HCT116 (cell line): Measurements from ENCODE around the gene DPF3. TPM values are rescaled to one million over a fixed set of nuclear protein-coding genes. Genes with fewer than 3 reads are reported as not detected.

Source experiments
- ATAC-seq: fragments of 200-7000 bp; cut with Tn5 transposase; 2 replicates; pipeline ENCODE4 v1.9.1; 2020; ENCODE audit warnings: mild to moderate bottlenecking, moderate library complexity
- BruUV-seq: library from RNA; stranded (reverse); fragments of 400-500 nt; replicated peaks from 2 replicates; lab custom pipeline; 2021; lab: Mats Ljungman, UMichigan
- CTCF ChIA-PET: fragments of 300-600 bp; sonication (Branson Sonifier 250); formaldehyde crosslinking; loops from one replicate; lab custom pipeline; 2021; ENCODE audit warnings: antibody characterized with exemption; lab: Charles Lee
- POLR2A ChIA-PET: fragments of 300-600, 350-600 bp; sonication (Branson Sonifier 250); formaldehyde crosslinking; loops from one replicate; lab custom pipeline; 2021; ENCODE audit warnings: antibody characterized with exemption; lab: Charles Lee
- RAD21 ChIA-PET, 2 experiments: fragments of 300-600 bp; sonication (Branson Sonifier 250); formaldehyde crosslinking; loops; one replicate each; lab custom pipeline; 2023; ENCODE audit warnings: low total read pairs in 2 of 2; ENCODE audit not compliant: uncharacterized antibody in 2 of 2, unreplicated experiment in 2 of 2, low non-redundant PET in 1 of 2; lab: Charles Lee
- DNase-seq: peaks from one replicate; pipeline ENCODE4 v3.0.0-alpha.2; 2010; ENCODE audit warnings: low read depth, low spot score
- H2AFZ ChIP-seq: fragments of 200-600 bp; shearing (Covaris generic), sonication (generic); 2 replicates; pipeline ENCODE4 v1.6.1; 2017; ENCODE audit warnings: low read depth, mixed run types, mixed read lengths, antibody characterized with exemption, low read length; ENCODE audit not compliant: poor library complexity, severe bottlenecking
- H3K27ac ChIP-seq: 2 replicates; pipeline ENCODE4 v1.5.1; 2012; ENCODE audit warnings: low read depth, low read length
- H3K27me3 ChIP-seq: fragments of 200-600 bp; sonication (generic); 2 replicates; pipeline ENCODE4 v1.6.1; 2016; ENCODE audit warnings: mixed run types, low read length, mixed read lengths; ENCODE audit not compliant: insufficient read depth
- H3K36me3 ChIP-seq, 2 experiments: fragments of 200-500 bp in 1 of 2; fragments of 200-600 bp in 1 of 2; sonication (Bioruptor generic) in 1 of 2; sonication (generic) in 1 of 2; 2 replicates each; pipeline versions ENCODE4 v1.5.1 to v1.6.1; 2014 to 2016; ENCODE audit warnings: low read length in 2 of 2, inconsistent platforms in 1 of 2, mixed read lengths in 1 of 2, mixed run types in 1 of 2; ENCODE audit not compliant: insufficient read depth in 2 of 2, control insufficient read depth in 1 of 2
- H3K4me1 ChIP-seq, 2 experiments: fragments of 200-600 bp in 1 of 2; sonication (generic) in 1 of 2; 2 replicates each; pipeline versions ENCODE4 v1.5.1 to v1.6.1; 2012 to 2017; ENCODE audit warnings: low read length in 2 of 2, inconsistent platforms in 1 of 2, mild to moderate bottlenecking in 1 of 2, mixed read lengths in 1 of 2, mixed run types in 1 of 2, moderate library complexity in 1 of 2; ENCODE audit not compliant: insufficient read depth in 2 of 2, control insufficient read depth in 1 of 2
- H3K4me2 ChIP-seq: fragments of 200-600 bp; sonication (generic); 2 replicates; pipeline ENCODE4 v1.6.1; 2017; ENCODE audit warnings: mixed run types, low read length, mixed read lengths
- H3K4me3 ChIP-seq, 2 experiments: fragments of 200-600 bp in 1 of 2; sonication (generic) in 1 of 2; replicated peaks in 1 of 2; 2 replicates each; pipeline ENCODE4 v1.5.1; 2011 to 2016; ENCODE audit warnings: low read length in 2 of 2, control low read depth in 1 of 2, low read depth in 1 of 2, mild to moderate bottlenecking in 1 of 2, mixed read lengths in 1 of 2, mixed run types in 1 of 2
- H3K79me2 ChIP-seq: fragments of 200-600 bp; sonication (generic); 2 replicates; pipeline ENCODE4 v1.6.1; 2017; ENCODE audit warnings: mild to moderate bottlenecking, mixed run types, low read length, moderate library complexity, mixed read lengths; ENCODE audit not compliant: insufficient read depth
- H3K9ac ChIP-seq: fragments of 200-600 bp; sonication (generic); 2 replicates; pipeline ENCODE4 v1.6.1; 2016; ENCODE audit warnings: low read length, mixed read lengths
- H3K9me2 ChIP-seq: fragments of 200-600 bp; sonication (generic), shearing (Covaris generic); 2 replicates; pipeline ENCODE4 v1.6.1; 2017; ENCODE audit warnings: mixed run types, mild to moderate bottlenecking, moderate library complexity; ENCODE audit not compliant: insufficient read depth
- H3K9me3 ChIP-seq, 2 experiments: fragments of 200-500 bp in 1 of 2; fragments of 200-600 bp in 1 of 2; sonication (Bioruptor generic) in 1 of 2; sonication (generic) in 1 of 2; 2 replicates each; pipeline ENCODE4 v1.6.1; 2014 to 2017; ENCODE audit warnings: low read length in 2 of 2, mixed read lengths in 2 of 2, inconsistent platforms in 1 of 2, low read depth in 1 of 2, mild to moderate bottlenecking in 1 of 2, mixed run types in 1 of 2, moderate library complexity in 1 of 2; ENCODE audit not compliant: control insufficient read depth in 1 of 2, insufficient read depth in 1 of 2
- H4K20me1 ChIP-seq: fragments of 200-600 bp; sonication (generic), shearing (Covaris generic); 2 replicates; pipeline ENCODE4 v1.6.1; 2017; ENCODE audit warnings: mixed run types, mild to moderate bottlenecking, moderate library complexity; ENCODE audit not compliant: insufficient read depth
- CBX3 ChIP-seq: IDR thresholded peaks from 2 replicates; pipeline ENCODE4 v1.6.1; 2012; ENCODE audit warnings: low read depth
- EZH2 ChIP-seq: fragments of 200-600 bp; sonication (generic); IDR thresholded peaks from 2 replicates; pipeline ENCODE4 v1.6.1; 2017; ENCODE audit warnings: antibody characterized with exemption, mixed run types
- EZH2phosphoT487 ChIP-seq: fragments of 200-600 bp; IDR thresholded peaks from 2 replicates; pipeline ENCODE4 v1.6.1; 2018; ENCODE audit warnings: antibody characterized with exemption, borderline replicate concordance
- JUND ChIP-seq: IDR thresholded peaks from 2 replicates; pipeline ENCODE4 v1.6.1; 2012
- POLR2A ChIP-seq: IDR thresholded peaks from 2 replicates; pipeline ENCODE4 v1.7.0; 2011; ENCODE audit warnings: borderline replicate concordance; ENCODE audit not compliant: insufficient read depth, insufficient read length; ENCODE audit errors: extremely low read depth
- POLR2AphosphoS5 ChIP-seq: IDR thresholded peaks from 2 replicates; pipeline ENCODE4 v1.6.1; 2011; ENCODE audit warnings: mild to moderate bottlenecking, low read depth, low read length, moderate library complexity
- SIN3A ChIP-seq: IDR thresholded peaks from 2 replicates; pipeline ENCODE4 v1.6.1; 2012; ENCODE audit warnings: low read depth
- SRF ChIP-seq: IDR thresholded peaks from 2 replicates; pipeline ENCODE4 v1.6.1; 2012; ENCODE audit warnings: low read depth
- TCF7L2 ChIP-seq: IDR thresholded peaks from 2 replicates; pipeline ENCODE4 v1.7.0; 2011; ENCODE audit warnings: borderline replicate concordance, inconsistent platforms; ENCODE audit not compliant: insufficient read depth, insufficient read length; ENCODE audit errors: extremely low read depth
- YY1 ChIP-seq: IDR thresholded peaks from 2 replicates; pipeline ENCODE4 v1.6.1; 2011; ENCODE audit warnings: low read length, low read depth, moderate library complexity, mild to moderate bottlenecking; ENCODE audit not compliant: insufficient replicate concordance; ENCODE audit errors: extremely low read depth
- intact Hi-C: fragments of 100-400 bp; cut with micrococcal nuclease; formaldehyde crosslinking; loops from 2 replicates; pipeline ENCODE4 v1.10.0; 2022
- total RNA-seq: library from RNA; stranded (reverse); gene quantifications from one replicate; pipeline ENCODE4 v1.2.1, GENCODE V29; 2021; ENCODE audit not compliant: unreplicated experiment
- TF ChIP-seq, protein P1 (sequence below): IDR thresholded peaks from 2 replicates; pipeline ENCODE4 v1.6.1; 2011; ENCODE audit warnings: mild to moderate bottlenecking, low read length, moderate library complexity; ENCODE audit not compliant: insufficient replicate concordance; ENCODE audit errors: extremely low read depth
- TF ChIP-seq, protein P2 (sequence below): IDR thresholded peaks from 2 replicates; pipeline ENCODE4 v1.6.1; 2012

The DPF3 gene
- total RNA-seq, 1 experiment from 2014 or later, result 0.27 TPM

GRCh38 chr14:72730468-72730867 is 163.4 kb downstream of the DPF3 start:
- intact Hi-C loops, result no loop called here
- ChIA-PET POLR2A (no interaction called here), RAD21 (no interaction called here), CTCF (no interaction called here)
- H3K27ac ChIP-seq, result no peak overlapping the region
- no peaks in the 10 kb centered on the region for H3K79me2 ChIP-seq
- DNase-seq, result no peak
- H3K4me2 ChIP-seq, result no peak overlapping the region
- ATAC-seq, result no peak
- BruUV-seq, result no TSS peak
- H3K4me1 ChIP-seq, result no peaks in the 10 kb centered on the region
- H3K9me3 ChIP-seq, result no peaks in the 10 kb centered on the region
- H3K36me3 ChIP-seq, result no peaks in the 10 kb centered on the region
- peaks cover 20% of the 10 kb centered on the region; the same call in 1 of the 2 replicates for H3K27me3 ChIP-seq
- TF ChIP-seq JUND (no peak), EZH2 (no peak), CBX3 (no peak), SIN3A (no peak), YY1 (no peak), EZH2phosphoT487 (no peak), POLR2A (no peak), SRF (no peak), POLR2AphosphoS5 (no peak), TCF7L2 (no peak)
- TF ChIP-seq, protein P1, sequence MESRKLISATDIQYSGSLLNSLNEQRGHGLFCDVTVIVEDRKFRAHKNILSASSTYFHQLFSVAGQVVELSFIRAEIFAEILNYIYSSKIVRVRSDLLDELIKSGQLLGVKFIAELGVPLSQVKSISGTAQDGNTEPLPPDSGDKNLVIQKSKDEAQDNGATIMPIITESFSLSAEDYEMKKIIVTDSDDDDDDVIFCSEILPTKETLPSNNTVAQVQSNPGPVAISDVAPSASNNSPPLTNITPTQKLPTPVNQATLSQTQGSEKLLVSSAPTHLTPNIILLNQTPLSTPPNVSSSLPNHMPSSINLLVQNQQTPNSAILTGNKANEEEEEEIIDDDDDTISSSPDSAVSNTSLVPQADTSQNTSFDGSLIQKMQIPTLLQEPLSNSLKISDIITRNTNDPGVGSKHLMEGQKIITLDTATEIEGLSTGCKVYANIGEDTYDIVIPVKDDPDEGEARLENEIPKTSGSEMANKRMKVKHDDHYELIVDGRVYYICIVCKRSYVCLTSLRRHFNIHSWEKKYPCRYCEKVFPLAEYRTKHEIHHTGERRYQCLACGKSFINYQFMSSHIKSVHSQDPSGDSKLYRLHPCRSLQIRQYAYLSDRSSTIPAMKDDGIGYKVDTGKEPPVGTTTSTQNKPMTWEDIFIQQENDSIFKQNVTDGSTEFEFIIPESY, result no peak
- TF ChIP-seq, protein P2, sequence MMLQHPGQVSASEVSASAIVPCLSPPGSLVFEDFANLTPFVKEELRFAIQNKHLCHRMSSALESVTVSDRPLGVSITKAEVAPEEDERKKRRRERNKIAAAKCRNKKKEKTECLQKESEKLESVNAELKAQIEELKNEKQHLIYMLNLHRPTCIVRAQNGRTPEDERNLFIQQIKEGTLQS, result no peak
- H4K20me1 ChIP-seq, result no peaks in the 10 kb centered on the region
- no peak overlapping the region for H3K9ac ChIP-seq
- H3K4me3 ChIP-seq, result no peak overlapping the region
- H2AFZ ChIP-seq, result no peak overlapping the region
- no peaks in the 10 kb centered on the region for H3K9me2 ChIP-seq
